HG03342 (cell line): ENCODE measurements around the gene ADGRG7.

Source experiments
- ATAC-seq: cut with Tn5 transposase; IDR thresholded peaks from one replicate; pipeline ENCODE4 v1.9.1; 2021; ENCODE audit warnings: mild to moderate bottlenecking, moderate library complexity; ENCODE audit not compliant: unreplicated experiment

ADGRG7 gene

GRCh38 chr3:100697172-100697571 is 87.8 kb downstream of the ADGRG7 start:
- ATAC-seq = no peak

- ATAC-seq = no peak
Measured at GRCh38 chr3:100697723-100698285, 88.4 kb downstream of the ADGRG7 start.

GRCh38 chr3:100698736-100699135 is 89.3 kb downstream of the ADGRG7 start:
- no peak for ATAC-seq

GRCh38 chr3:100700708-100701107 is 91.3 kb downstream of the ADGRG7 start:
- ATAC-seq = no peak

GRCh38 chr3:100702082-100702979 is 92.9 kb downstream of the ADGRG7 start:
- no peak for ATAC-seq

GRCh38 chr3:100702980-100703345 is 93.6 kb downstream of the ADGRG7 start:
- no peak for ATAC-seq

GRCh38 chr3:100703865-100704264 is 94.5 kb downstream of the ADGRG7 start:
- no peak for ATAC-seq

- ATAC-seq = no peak
Measured at GRCh38 chr3:100706365-100706764, 97.0 kb downstream of the ADGRG7 start.

- ATAC-seq = no peak
Measured at GRCh38 chr3:100708644-100708988, 99.2 kb downstream of the ADGRG7 start.

- ATAC-seq = peak; percentile 87
Measured at GRCh38 chr3:100708989-100709841, 99.8 kb downstream of the ADGRG7 start, which contains the start of gene TFG. Gene TFG (plus strand): TSS chr3:100709494. CDS start chr3:100713686, 4,192 bp downstream.

- no peak for ATAC-seq
Measured at GRCh38 chr3:100709842-100710260, 100.5 kb downstream of the ADGRG7 start.

- peak; percentile 54 for ATAC-seq
Measured at GRCh38 chr3:100710261-100710968, 101.0 kb downstream of the ADGRG7 start.

- no peak for ATAC-seq
Measured at GRCh38 chr3:100715176-100715575, 105.8 kb downstream of the ADGRG7 start.

GRCh38 chr3:100717063-100717462 is 107.7 kb downstream of the ADGRG7 start:
- no peak for ATAC-seq

- no peak for ATAC-seq
Measured at GRCh38 chr3:100717637-100718487, 108.5 kb downstream of the ADGRG7 start.

- no peak for ATAC-seq
Measured at GRCh38 chr3:100719136-100719535, 109.7 kb downstream of the ADGRG7 start.

- ATAC-seq = no peak
Measured at GRCh38 chr3:100720426-100720825, 111.0 kb downstream of the ADGRG7 start.

GRCh38 chr3:100725935-100726513 is 116.6 kb downstream of the ADGRG7 start:
- no peak for ATAC-seq

GRCh38 chr3:100726706-100727105 is 117.3 kb downstream of the ADGRG7 start:
- ATAC-seq = no peak

- ATAC-seq = no peak
Measured at GRCh38 chr3:100730524-100730923, 121.1 kb downstream of the ADGRG7 start.
